ENCODE measurements around the gene FAM13B.
"Not testable (repeated sequence)": the region's sequence is repeated elsewhere in the genome, so short reads cannot be mapped to it uniquely, and the experiment has no call there.

The FAM13B gene

GRCh38 chr5:138032572-138033385 lies at the start of gene FAM13B:
FAM13B (minus strand) TSS chr5:138033079; CDS start chr5:138019111, 13,968 bp downstream.
- peak; percentile 51 to 59 for DNase-seq (ENCODE audit: low read depth in 2 of 2)

- DNase-seq (ENCODE audit: low read depth in 2 of 2), result no peak
Measured at GRCh38 chr5:138082033-138082432, 49.2 kb upstream of the FAM13B start.

GRCh38 chr5:138078006-138078643 lies 45.2 kb upstream of the FAM13B start:
- no peak for DNase-seq (ENCODE audit: low read depth in 2 of 2)

- DNase-seq (ENCODE audit: low read depth in 2 of 2), result peak; percentile 8 to 17
Measured at GRCh38 chr5:138077064-138077696, 44.3 kb upstream of the FAM13B start.

GRCh38 chr5:138070026-138070425 lies 37.1 kb upstream of the FAM13B start:
- not testable (repeated sequence) for DNase-seq (ENCODE audit: low read depth in 2 of 2)

- peak; percentile 35 to 55 for DNase-seq (ENCODE audit: low read depth in 2 of 2)
Measured at GRCh38 chr5:138068742-138069600, 36.1 kb upstream of the FAM13B start.

GRCh38 chr5:138067945-138068344 lies 35.1 kb upstream of the FAM13B start:
- DNase-seq (ENCODE audit: low read depth in 2 of 2), result no peak

GRCh38 chr5:138065102-138065501 lies 32.2 kb upstream of the FAM13B start:
- no peak for DNase-seq (ENCODE audit: low read depth in 2 of 2)

- no peak for DNase-seq (ENCODE audit: low read depth in 2 of 2)
Measured at GRCh38 chr5:138064526-138064925, 31.6 kb upstream of the FAM13B start.

- no peak for DNase-seq (ENCODE audit: low read depth in 2 of 2)
Measured at GRCh38 chr5:138054847-138055558, 22.1 kb upstream of the FAM13B start.

- no peak for DNase-seq (ENCODE audit: low read depth in 2 of 2)
Measured at GRCh38 chr5:138054206-138054605, 21.3 kb upstream of the FAM13B start.

- DNase-seq (ENCODE audit: low read depth in 2 of 2), result no peak
Measured at GRCh38 chr5:138053554-138053953, 20.7 kb upstream of the FAM13B start.

- not testable (repeated sequence) for DNase-seq (ENCODE audit: low read depth in 2 of 2)
Measured at GRCh38 chr5:138052718-138053117, 19.8 kb upstream of the FAM13B start.

- DNase-seq (ENCODE audit: low read depth in 2 of 2), result no peak
Measured at GRCh38 chr5:138051441-138052296, 18.8 kb upstream of the FAM13B start.

- not testable (repeated sequence) for DNase-seq (ENCODE audit: low read depth in 2 of 2)
Measured at GRCh38 chr5:138045283-138045682, 12.4 kb upstream of the FAM13B start.

GRCh38 chr5:138038826-138039225 lies 5.9 kb upstream of the FAM13B start:
- no peak for DNase-seq (ENCODE audit: low read depth in 2 of 2)

- no peak for DNase-seq (ENCODE audit: low read depth in 2 of 2)
Measured at GRCh38 chr5:138037907-138038633, 5.2 kb upstream of the FAM13B start.

GRCh38 chr5:138037271-138037670 lies 4.4 kb upstream of the FAM13B start:
- DNase-seq (ENCODE audit: low read depth in 2 of 2), result no peak
